ENCODE results near the gene PCDH7.

DNA sequence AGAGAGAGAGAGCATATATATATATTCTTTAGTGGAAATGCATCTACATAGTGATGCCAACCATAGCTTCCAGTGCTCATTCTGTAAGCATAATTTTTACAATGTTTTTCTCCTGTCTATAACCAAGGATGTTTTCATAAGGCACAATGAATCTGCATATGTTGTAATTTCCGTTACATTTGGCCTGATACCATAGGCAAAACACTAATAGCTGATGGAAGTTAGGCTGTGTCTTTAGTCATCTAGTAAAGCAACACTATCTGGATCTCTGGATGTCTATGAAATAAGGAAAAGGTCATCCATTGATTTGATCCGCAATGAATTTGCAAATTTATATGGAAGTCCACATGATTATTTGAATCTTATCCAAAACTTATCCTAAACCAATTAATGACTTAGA is 8.1 kb downstream of the PCDH7 start:
- TF ChIP-seq, protein P1, sequence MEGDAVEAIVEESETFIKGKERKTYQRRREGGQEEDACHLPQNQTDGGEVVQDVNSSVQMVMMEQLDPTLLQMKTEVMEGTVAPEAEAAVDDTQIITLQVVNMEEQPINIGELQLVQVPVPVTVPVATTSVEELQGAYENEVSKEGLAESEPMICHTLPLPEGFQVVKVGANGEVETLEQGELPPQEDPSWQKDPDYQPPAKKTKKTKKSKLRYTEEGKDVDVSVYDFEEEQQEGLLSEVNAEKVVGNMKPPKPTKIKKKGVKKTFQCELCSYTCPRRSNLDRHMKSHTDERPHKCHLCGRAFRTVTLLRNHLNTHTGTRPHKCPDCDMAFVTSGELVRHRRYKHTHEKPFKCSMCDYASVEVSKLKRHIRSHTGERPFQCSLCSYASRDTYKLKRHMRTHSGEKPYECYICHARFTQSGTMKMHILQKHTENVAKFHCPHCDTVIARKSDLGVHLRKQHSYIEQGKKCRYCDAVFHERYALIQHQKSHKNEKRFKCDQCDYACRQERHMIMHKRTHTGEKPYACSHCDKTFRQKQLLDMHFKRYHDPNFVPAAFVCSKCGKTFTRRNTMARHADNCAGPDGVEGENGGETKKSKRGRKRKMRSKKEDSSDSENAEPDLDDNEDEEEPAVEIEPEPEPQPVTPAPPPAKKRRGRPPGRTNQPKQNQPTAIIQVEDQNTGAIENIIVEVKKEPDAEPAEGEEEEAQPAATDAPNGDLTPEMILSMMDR (IDR thresholded peaks at IDR 0.05) = no peak
- TF ChIP-seq EP300 (IDR thresholded peaks at IDR 0.05) (no peak), POLR2A (IDR thresholded peaks at IDR 0.05) (no peak), POLR2AphosphoS5 (IDR thresholded peaks at IDR 0.05) (no peak)

All from sigmoid colon (tissue), 4 donors.